H4 (cell line): Measurements from ENCODE around the gene GALNT17. TPM values are rescaled to one million over a fixed set of nuclear protein-coding genes. Genes with fewer than 3 reads are reported as not detected.
"Not testable (repeated sequence)": the region's sequence is repeated elsewhere in the genome, so short reads cannot be mapped to it uniquely, and the experiment has no call there.

Source experiments
- DNase-seq: peaks from one replicate; pipeline ENCODE4 v3.0.0-alpha.2; 2015; ENCODE audit warnings: low spot score
- total RNA-seq: library from RNA; depleted of rRNA; stranded (reverse); fragments of >200 nt; shearing (Covaris generic); gene quantifications from 2 replicates; pipeline ENCODE4 v1.2.3, GENCODE V29; 2014

Gene GALNT17
- total RNA-seq, 1 experiment from 2014 or later, result 0.70 TPM

DNA sequence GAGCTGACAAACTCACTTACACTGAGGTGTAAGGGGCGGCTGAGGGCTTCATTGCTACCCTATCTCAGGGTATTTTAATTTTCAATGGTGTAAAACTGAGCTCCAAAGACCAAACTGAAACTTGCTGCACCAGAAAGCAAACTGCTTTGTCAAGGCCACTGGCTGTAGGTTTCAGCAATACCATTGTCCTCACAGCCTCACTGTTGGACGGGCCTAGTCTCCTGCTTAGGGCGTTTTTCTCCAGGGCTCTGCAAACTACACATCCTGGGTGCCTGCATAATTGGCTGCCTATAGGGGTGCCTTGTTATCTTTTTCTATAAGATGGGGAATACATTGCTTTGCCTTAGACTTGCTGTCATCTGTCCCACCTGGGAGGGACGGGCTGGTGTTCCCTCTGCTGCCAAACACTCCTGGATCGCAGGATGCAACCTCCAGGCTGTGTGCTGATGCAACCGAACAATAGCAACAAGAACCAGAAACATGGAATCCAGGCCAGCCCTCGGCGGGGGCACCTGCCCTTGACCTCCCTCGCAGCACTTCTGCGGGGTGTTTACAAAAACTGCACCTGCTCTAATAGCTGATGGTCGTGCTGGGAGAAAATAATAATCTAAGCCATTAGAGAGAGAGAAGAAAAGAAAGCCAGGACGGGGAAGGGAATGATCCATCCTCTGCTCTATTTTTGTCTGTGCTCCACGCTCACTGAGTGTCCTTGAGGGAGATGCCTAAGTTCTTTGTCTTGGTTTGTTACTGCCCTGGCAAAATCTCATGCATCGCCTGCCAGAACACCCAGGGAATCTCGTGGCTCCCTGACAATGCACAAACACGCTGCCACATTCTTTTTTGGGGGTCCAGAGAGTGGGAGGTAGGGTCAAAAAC, 104.5 kb downstream of the GALNT17 start:
- DNase-seq, result no peak

DNA sequence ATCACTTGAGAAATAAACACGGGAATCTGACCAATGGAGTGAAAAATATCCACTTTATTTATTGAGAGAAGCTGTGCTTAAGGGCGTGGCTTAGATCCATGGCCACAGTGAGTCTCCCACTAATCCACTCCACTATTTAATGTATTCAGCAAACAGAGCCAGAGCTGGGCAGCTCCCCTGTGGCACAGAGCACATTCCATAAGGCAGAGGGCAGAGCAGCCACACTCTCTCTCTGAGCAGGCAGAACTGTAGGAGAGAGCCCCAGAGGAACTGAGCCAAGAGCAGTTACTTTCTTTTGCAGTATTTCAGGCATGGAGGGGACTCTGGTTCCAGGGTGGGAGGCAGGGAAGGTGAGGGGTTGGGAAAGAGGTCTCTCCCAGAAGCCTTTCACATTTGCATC, 106.0 kb downstream of the GALNT17 start:
- peak; percentile 66 for DNase-seq

DNA sequence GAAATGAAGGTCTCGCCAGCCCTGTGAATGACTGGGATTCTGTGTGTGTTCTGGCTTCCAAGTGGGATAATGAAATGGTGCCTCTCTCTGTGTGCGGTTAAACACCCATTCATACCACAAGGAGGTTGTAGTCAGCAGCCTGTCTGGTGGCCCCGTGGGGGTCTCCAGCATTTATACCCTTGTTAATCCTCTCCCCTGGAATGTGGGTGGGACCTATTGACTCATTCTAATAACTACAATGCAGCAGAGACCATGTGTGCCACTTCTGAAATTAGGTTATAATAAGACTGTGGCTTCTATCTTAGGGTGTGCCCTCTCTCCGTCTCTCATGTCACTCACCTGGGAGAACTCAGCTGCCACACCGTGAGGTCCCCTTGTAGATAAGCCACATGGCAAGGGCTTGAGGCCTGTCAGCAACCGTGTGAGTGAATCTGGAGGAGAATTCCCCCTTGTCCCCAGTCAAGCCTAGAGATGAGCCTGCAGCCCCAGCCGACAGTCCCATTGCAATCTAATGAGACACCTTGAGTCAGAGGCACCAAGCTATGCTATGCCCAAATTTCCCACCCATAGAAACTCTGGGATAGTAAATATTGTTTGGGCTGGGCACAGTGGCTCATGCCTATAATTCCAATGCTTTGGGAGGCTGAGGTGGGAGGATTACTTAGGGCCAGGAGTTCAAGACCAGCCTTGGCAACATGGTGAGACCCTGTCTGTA, 106.8 kb downstream of the GALNT17 start:
- DNase-seq, result no peak

DNA sequence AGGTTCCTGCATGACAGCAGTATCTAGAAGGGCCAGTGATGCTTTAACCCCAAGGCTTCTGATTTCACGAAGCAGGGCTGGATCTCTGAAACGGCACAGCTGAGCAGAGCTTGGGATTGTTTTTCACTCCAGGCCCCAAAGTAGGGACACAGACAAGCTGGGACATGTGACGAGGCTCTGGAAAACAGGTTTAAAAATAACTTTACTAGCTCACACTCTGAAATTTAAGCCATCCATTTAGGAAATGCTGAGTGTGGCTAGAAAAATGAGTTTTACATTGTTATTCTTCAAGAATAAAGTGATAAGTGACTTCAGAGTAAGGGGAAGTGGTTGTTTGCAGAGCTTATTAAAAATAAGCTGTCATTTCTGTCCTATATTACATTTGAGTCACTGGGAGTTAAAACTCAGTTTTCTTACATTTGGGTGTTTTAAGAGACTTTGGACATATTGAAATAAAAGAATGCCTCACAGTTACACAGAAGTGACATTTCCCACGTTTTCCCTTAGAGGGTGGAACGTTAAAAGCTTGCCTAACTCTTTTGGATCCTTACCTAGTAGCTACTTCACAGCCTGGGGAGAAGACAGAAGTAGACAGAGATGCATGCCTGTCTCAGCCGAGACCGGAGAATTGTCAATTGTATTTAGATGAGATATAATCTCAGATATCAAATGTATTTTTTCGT, 107.8 kb downstream of the GALNT17 start:
- no peak for DNase-seq

GRCh38 chr7:71243736-71244410, 111.9 kb downstream of the GALNT17 start:
- no peak for DNase-seq

DNA sequence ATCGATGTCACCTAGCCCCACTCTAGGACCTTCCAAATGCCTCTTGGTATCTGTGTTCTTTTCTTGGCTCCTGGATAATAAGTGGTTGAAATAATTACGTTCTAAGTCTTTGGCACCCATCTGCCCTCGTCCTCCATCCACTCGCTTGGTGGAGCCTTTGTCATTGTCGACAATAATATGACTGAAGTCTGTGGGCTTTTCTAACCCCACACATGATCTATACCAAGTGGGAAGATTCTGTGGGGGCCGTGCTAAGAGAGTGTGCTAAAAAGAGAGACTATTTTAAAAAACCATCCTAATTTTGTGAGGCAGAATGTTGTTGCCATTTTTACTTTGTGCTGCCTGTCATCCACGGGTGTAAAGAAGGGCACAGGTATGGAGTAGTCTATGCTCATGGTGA, 113.1 kb downstream of the GALNT17 start:
- no peak for DNase-seq

GRCh38 chr7:71251706-71252105, 119.8 kb downstream of the GALNT17 start:
- no peak for DNase-seq

- DNase-seq, result no peak
Measured at GRCh38 chr7:71254751-71255150, 122.8 kb downstream of the GALNT17 start.

DNA sequence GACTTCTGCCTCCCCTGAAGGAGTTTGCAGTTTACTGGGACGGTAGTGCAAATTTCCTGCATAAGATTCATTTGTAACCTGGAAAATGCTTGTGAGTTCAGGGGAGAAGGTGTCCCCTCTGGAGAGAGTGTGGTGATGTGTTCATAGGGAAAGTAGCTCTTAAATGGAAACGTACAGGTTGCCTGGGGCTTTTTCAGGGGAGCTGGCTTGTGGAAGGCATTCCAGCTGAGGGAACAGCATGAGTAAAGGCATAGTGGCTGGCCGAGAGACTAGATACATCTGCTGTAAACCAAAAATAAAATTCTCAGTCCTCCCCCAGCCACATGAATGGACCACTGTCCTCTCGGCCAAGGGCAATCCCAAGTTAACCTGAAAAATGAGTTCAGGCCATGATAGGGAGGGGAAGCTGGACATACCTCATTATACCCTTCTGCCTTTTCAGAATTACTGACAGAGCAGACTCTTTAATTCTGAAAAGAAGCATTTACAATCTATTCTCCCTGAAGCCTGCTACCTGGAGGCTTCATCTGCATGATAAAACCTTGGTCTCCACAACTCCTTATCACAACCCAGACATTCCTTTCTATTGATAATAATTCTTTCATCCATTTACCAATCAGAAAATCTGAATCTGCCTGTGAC, 123.7 kb downstream of the GALNT17 start:
- no peak for DNase-seq

DNA sequence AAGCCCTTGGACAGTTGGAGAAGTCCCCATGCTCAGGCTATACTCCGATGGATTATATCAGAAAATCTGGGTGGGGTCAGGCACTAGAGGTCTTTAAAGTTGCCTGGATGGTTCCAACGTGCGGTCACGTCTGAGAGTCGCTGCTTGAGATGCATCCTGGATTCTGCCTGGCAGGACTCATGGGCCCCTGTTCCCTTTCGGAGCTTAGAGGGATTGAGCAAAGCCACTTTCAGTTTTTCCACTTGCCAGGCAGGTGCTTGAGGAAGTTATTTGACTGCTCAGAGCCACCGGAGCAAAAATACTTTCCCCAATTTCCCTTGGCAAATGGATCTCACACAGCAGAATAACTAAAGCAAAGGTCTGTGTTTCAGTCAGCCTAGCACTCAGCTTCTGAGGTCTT, 129.1 kb downstream of the GALNT17 start:
- DNase-seq, result no peak

DNA sequence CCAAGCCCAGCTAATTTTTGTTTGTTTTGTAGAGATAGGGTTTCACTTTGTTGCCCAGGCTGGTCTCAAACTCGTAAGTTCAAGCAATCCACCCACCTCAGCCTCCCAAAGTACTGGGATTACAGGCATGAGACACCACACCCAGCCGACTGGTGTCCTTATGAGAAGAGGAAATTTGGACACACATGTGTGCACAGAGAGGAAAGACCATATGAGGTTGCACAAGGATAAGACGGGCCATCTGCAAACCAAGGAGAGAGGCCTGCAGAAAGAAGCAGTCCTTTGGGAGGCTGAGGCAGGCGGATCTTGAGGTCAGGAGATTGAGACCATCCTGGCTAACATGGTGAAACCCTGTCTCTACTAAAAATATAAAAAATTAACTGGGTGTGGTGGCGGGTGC, 130.9 kb downstream of the GALNT17 start:
- not testable (repeated sequence) for DNase-seq

- no peak for DNase-seq
Measured at GRCh38 chr7:71264005-71264404, 132.1 kb downstream of the GALNT17 start.

DNA sequence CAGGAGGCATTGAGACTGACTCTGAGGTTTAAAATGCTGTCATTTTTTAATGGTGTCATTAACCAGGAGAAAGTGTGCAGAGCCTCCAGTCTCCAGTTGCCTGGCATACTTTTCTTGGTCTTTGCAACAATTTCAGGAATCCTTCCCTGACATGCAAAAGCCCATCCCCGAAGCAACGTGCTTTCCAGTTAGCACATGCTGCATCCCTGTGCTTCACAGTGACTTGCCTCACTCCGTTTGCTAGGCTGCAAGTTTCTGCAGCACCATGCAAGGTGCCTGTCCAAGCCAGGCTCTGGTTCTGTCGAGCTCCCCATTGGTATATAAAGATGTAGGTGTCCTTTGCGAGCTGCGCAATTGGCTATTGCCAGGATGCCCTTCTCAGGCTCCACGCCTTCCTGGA, 135.0 kb downstream of the GALNT17 start:
- no peak for DNase-seq

GRCh38 chr7:71267734-71268469, 136.0 kb downstream of the GALNT17 start:
- no peak for DNase-seq

DNA sequence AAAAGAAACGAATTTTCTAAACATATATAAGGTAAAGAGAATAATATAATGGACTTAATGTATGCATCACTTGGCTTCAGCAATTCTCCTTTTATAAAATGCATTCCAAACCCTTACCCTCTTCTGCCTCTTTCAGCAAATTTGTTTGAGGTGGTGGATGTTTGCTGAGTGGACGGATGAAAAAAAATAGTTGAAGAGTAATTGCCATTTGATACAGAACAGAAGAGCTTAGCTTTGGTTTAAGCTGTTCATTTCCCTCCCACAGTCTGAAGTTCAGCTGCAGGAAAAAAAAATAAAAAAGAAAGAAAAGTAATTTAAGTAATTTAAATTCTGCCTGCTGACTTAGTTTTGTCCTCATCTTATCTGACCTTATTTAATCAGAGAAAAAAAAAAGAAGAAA, 138.6 kb downstream of the GALNT17 start:
- DNase-seq, result no peak

- DNase-seq, result no peak
Measured at GRCh38 chr7:71271203-71271602, 139.3 kb downstream of the GALNT17 start.

- no peak for DNase-seq
Measured at GRCh38 chr7:71272509-71273490, 140.9 kb downstream of the GALNT17 start.

DNA sequence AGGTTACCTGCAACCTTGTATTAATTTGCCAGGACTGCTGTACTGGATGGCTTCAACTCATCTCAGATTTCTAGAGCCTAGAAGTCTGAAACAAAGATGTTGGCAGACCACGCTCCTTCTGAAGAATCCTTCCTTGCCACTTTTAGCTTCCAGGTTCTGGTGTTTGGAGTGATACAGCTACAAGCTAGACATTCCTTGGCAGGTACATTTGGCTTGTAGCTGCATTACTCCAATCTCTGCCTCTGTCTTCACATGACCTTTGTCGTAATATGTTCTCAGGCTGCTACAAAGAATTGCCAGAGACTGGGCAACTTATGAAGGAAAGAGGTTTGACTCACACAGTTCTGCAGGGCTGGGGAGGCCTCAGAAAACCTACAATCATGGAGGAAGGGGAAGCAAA, 146.3 kb downstream of the GALNT17 start:
- no peak for DNase-seq

DNA sequence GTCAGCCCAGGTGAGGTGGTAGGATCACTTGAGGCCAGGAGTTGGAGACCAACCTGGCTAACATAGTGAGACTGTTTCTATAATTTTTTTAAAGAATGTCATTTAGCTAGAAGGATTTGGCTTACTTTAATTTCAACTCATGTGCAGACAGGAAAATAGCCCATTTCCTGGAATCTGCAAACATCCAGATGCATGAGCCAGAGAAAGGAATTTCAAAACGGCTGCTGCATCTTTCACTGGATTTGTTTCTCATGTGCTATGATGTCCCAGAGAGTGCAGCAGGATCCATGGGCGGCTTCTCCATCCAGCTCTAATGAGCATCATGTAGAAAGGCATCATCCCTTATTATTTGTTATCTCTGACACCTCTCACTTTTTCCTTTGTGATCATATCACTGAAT, 149.3 kb downstream of the GALNT17 start:
- DNase-seq, result no peak

DNA sequence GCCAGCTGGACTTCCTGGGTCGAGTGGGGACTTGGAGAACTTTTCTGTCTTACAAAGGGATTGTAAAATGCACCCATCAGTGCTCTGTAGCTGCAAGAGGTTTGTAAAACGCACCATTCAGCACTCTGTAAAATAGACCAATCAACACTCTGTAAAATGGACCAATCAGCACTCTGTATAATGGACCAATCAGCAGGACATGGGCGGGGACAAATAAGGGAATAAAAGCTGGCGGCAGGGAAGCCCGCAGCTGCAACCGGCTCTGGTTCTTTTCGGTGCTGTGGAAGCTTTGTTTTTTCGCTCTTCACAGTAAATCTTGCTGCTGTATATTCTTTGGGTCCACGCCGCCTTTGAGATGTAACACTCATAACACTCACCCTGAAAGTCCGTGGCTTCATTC, 151.9 kb downstream of the GALNT17 start:
- DNase-seq, result no peak
